ENCODE measurements around the gene IL1R2.

The IL1R2 gene

GRCh38 chr2:102010902-102011301 lies 19.1 kb downstream of the IL1R2 start:
- no peaks in the 10 kb centered on the region for H3K27me3 Mint-ChIP-seq (ENCODE audit: low read depth)
- H3K4me1 Mint-ChIP-seq (ENCODE audit: low read depth) = peaks cover 4% of the 10 kb centered on the region
- no peak overlapping the region for H3K4me3 Mint-ChIP-seq
- no peak for DNase-seq (ENCODE audit: low spot score)
- no peak overlapping the region for H3K27ac Mint-ChIP-seq
- H3K36me3 Mint-ChIP-seq (ENCODE audit: low read depth) = peaks cover 3% of the 10 kb centered on the region
- peaks cover 17% of the 10 kb centered on the region for H3K9me3 Mint-ChIP-seq

- Mint-ChIP-seq H3K27me3 (ENCODE audit: low read depth) (no peaks in the 10 kb centered on the region), H3K4me3 (no peak overlapping the region), H3K9me3 (peaks cover 17% of the 10 kb centered on the region), H3K4me1 (ENCODE audit: low read depth) (peaks cover 2% of the 10 kb centered on the region), H3K27ac (no peak overlapping the region), H3K36me3 (ENCODE audit: low read depth) (peaks cover 3% of the 10 kb centered on the region)
- no peak for DNase-seq (ENCODE audit: low spot score)
Measured at GRCh38 chr2:102012061-102012614, 20.4 kb downstream of the IL1R2 start.

- H3K9me3 Mint-ChIP-seq = peaks cover 17% of the 10 kb centered on the region
- DNase-seq (ENCODE audit: low spot score) = no peak
- no peak overlapping the region for H3K4me3 Mint-ChIP-seq
- no peak overlapping the region for H3K27ac Mint-ChIP-seq
- no peaks in the 10 kb centered on the region for H3K27me3 Mint-ChIP-seq (ENCODE audit: low read depth)
- peaks cover 3% of the 10 kb centered on the region for H3K36me3 Mint-ChIP-seq (ENCODE audit: low read depth)
- H3K4me1 Mint-ChIP-seq (ENCODE audit: low read depth) = peaks cover 2% of the 10 kb centered on the region
Measured at GRCh38 chr2:102013206-102014040, 21.7 kb downstream of the IL1R2 start.

DNA sequence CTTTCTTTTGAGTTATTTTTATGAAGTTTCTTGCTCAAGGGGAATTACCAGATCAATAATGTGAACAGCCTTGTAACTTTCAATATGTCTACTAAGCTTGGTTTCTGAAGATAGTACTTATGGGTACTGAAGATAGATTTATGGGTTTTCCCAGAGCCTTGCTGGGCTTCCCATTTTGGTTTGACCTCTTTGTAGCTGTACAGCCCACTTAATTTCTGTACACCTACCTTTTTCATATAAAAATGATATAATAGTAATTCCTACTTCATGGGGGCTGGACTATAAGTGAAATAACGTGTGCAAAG lies 22.2 kb downstream of the IL1R2 start:
- Mint-ChIP-seq H3K4me3 (no peak overlapping the region), H3K27me3 (ENCODE audit: low read depth) (no peaks in the 10 kb centered on the region), H3K27ac (no peak overlapping the region), H3K36me3 (ENCODE audit: low read depth) (peaks cover 3% of the 10 kb centered on the region), H3K4me1 (ENCODE audit: low read depth) (peaks cover 2% of the 10 kb centered on the region), H3K9me3 (peaks cover 17% of the 10 kb centered on the region)
- DNase-seq (ENCODE audit: low spot score) = no peak

GRCh38 chr2:102015399-102015798 lies 23.6 kb downstream of the IL1R2 start:
- H3K4me1 Mint-ChIP-seq (ENCODE audit: low read depth) = peaks cover 4% of the 10 kb centered on the region

DNA sequence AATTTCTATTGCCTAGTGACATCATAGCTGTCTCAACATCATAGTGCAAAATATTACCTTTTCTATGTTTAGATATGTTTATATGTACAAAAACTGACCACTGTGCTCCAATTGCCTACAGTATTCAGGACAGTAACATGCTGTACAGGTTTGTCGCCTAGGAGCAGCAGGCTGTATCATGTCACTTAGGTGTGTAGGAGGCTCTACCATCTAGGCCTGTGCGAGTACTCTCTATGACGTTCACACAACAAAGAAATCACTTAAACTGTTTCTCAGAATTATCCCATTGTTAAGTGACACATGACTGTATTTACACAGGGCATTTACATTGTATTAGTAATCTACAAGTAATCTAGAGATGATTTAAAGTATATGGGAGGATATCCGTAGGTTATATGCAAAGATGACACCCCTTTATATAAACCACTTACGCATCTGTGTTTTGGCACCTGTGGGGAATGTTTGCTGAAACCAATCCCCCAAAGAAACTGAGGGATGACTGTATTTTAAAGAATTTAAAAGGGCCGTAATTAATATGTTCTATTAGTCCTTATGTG lies 24.7 kb downstream of the IL1R2 start:
- Mint-ChIP-seq H3K4me3 (no peak overlapping the region), H3K36me3 (ENCODE audit: low read depth) (peaks cover 3% of the 10 kb centered on the region), H3K27me3 (ENCODE audit: low read depth) (peaks cover 3% of the 10 kb centered on the region), H3K27ac (no peak overlapping the region), H3K4me1 (ENCODE audit: low read depth) (peaks cover 4% of the 10 kb centered on the region), H3K9me3 (peaks cover 17% of the 10 kb centered on the region)
- no peak for DNase-seq (ENCODE audit: low spot score)

More at GRCh38 chr2:102015399-102015798, 23.6 kb downstream of the IL1R2 start:
- Mint-ChIP-seq H3K27ac (no peak overlapping the region), H3K36me3 (ENCODE audit: low read depth) (peaks cover 3% of the 10 kb centered on the region), H3K27me3 (ENCODE audit: low read depth) (peaks cover under 1% of the 10 kb centered on the region), H3K9me3 (peaks cover 17% of the 10 kb centered on the region), H3K4me3 (no peak overlapping the region)
- no peak for DNase-seq (ENCODE audit: low spot score)

DNA sequence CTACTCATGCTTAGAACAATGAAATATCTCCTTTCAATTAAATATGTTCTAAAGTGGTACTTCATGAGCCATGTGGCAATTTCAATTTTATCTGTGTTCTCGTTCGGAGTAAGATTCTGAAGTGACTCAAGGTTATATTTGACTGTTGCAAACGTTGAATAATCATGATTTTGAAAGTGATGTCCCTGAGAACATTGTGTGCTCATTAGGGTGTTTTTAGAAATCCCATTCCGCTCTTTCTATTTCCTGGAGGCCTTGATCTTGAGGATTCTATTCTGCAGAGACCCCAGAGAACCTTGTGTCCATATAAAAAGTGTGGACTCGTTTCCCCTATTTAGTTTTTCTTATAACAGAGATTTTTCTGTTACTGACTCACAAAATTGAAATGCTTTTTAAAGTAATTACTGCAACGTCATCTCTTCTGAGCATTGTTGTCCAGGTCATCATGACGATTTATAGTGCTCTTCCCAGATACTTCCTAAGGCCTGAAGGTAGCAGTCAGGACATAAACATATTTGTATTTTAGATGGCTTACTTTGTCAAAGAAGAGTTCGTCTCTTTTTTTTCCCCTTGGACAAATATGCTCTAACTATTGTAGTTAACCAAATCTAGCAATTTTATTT lies 27.2 kb downstream of the IL1R2 start:
- Mint-ChIP-seq H3K27me3 (ENCODE audit: low read depth) (peaks cover 3% of the 10 kb centered on the region), H3K36me3 (ENCODE audit: low read depth) (peaks cover under 1% of the 10 kb centered on the region), H3K4me1 (ENCODE audit: low read depth) (peaks cover 4% of the 10 kb centered on the region), H3K27ac (no peak overlapping the region), H3K4me3 (no peak overlapping the region), H3K9me3 (peaks cover 4% of the 10 kb centered on the region)
- DNase-seq (ENCODE audit: low spot score) = no peak

DNA sequence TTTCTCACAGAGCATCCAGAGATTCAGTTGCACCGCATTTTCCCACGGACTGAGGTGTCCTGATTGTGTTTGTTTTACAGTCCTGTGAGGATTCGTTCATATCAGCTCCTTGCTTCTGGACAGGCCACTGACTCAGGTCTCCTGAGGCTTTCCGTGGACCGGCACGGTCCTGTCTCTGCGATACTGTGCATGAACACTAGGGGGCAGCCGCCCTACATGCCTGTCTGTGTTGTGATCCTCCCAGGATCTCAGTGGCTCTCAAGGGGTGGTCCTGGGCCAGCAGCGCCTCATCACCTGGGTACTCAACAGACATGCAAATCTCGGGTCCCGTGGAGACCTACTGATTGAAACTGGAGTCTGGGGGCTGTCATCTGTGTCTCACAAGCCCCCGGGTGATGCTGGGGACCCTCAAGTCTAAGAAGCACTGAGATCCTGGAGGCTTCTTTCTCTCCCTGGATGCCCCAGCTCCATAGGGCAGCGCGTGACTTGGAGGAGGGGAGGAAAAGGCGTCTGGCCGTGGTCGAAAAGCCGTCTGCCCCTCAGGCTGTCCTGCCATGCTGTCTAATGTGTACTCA lies 28.9 kb downstream of the IL1R2 start:
- Mint-ChIP-seq H3K4me1 (ENCODE audit: low read depth) (peaks cover 5% of the 10 kb centered on the region), H3K27me3 (ENCODE audit: low read depth) (peaks cover 3% of the 10 kb centered on the region), H3K36me3 (ENCODE audit: low read depth) (no peaks in the 10 kb centered on the region), H3K4me3 (no peak overlapping the region), H3K27ac (no peak overlapping the region), H3K9me3 (no peaks in the 10 kb centered on the region)
- peak; percentile 66 for DNase-seq (ENCODE audit: low spot score)

DNA sequence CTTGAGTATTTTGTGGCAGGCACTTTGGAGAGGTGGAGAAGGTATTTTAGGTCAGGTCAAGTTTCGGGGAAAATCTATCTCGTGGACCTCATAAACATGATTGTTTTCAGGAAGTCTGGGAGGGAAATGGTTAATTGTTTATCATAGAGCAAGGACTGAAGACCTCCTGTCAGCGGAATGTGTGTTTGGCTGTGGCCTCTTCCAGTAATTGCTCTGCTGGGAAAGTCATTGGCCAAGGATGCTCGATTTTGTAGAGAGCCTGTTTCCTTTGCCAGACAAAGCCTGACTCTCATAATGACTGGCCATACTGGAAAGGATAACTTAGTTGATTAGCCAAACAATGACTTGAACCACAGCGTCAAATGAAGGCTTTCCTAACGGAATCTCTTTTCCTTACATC lies 30.0 kb downstream of the IL1R2 start:
- H3K9me3 Mint-ChIP-seq = no peaks in the 10 kb centered on the region
- H3K4me3 Mint-ChIP-seq = no peak overlapping the region
- H3K27ac Mint-ChIP-seq = no peak overlapping the region
- H3K27me3 Mint-ChIP-seq (ENCODE audit: low read depth) = peaks cover 3% of the 10 kb centered on the region
- H3K4me1 Mint-ChIP-seq (ENCODE audit: low read depth) = peaks cover 5% of the 10 kb centered on the region
- no peak for DNase-seq (ENCODE audit: low spot score)
- H3K36me3 Mint-ChIP-seq (ENCODE audit: low read depth) = no peaks in the 10 kb centered on the region

- H3K4me1 Mint-ChIP-seq (ENCODE audit: low read depth) = peaks cover 5% of the 10 kb centered on the region
- no peak for DNase-seq (ENCODE audit: low spot score)
- no peaks in the 10 kb centered on the region for H3K9me3 Mint-ChIP-seq
- no peak overlapping the region for H3K4me3 Mint-ChIP-seq
- H3K27ac Mint-ChIP-seq = no peak overlapping the region
- H3K27me3 Mint-ChIP-seq (ENCODE audit: low read depth) = peaks cover 3% of the 10 kb centered on the region
- H3K36me3 Mint-ChIP-seq (ENCODE audit: low read depth) = no peaks in the 10 kb centered on the region
Measured at GRCh38 chr2:102022884-102023539, 31.3 kb downstream of the IL1R2 start.

GRCh38 chr2:102024410-102024809 lies 32.6 kb downstream of the IL1R2 start:
- H3K4me3 Mint-ChIP-seq = no peak overlapping the region
- no peak for DNase-seq (ENCODE audit: low spot score)

GRCh38 chr2:102025016-102025501 lies 33.3 kb downstream of the IL1R2 start:
- Mint-ChIP-seq H3K4me1 (ENCODE audit: low read depth) (peaks cover 17% of the 10 kb centered on the region), H3K4me3 (no peak overlapping the region), H3K27me3 (ENCODE audit: low read depth) (peaks cover 3% of the 10 kb centered on the region), H3K9me3 (no peaks in the 10 kb centered on the region), H3K36me3 (ENCODE audit: low read depth) (no peaks in the 10 kb centered on the region), H3K27ac (no peak overlapping the region)
- no peak for DNase-seq (ENCODE audit: low spot score)

More at GRCh38 chr2:102024410-102024809, 32.6 kb downstream of the IL1R2 start:
- Mint-ChIP-seq H3K9me3 (no peaks in the 10 kb centered on the region), H3K27ac (no peak overlapping the region), H3K4me1 (ENCODE audit: low read depth) (peaks cover 13% of the 10 kb centered on the region), H3K36me3 (ENCODE audit: low read depth) (no peaks in the 10 kb centered on the region), H3K27me3 (ENCODE audit: low read depth) (peaks cover 3% of the 10 kb centered on the region)

DNA sequence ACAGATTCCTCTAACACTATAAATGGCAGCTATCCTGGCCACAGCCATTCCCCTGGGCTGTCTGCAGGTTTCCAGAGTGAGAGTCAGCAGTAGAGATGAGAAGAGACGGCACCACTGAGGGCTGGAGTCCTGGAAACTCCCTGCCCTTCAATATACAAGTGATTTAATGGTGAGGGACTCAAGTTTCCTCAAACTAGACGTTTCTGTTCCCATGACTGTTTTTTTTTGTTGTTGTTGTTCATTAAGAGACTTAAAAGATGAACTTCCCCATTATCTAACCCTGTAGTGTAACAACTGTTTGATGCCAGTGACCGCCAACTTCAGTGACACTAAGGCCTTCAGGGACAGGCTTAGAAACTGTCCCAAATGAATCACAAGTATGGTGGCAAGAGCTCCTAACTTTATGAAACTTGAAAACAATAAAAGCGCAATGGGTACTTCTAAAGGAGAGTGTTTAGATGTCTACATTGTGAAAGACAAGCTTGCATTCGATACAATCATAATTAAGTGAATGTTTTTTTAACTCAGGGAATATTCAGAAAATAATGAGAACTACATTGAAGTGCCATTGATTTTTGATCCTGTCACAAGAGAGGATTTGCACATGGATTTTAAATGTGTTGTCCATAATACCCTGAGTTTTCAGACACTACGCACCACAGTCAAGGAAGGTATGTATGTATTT lies 34.0 kb downstream of the IL1R2 start:
- Mint-ChIP-seq H3K4me1 (ENCODE audit: low read depth) (peaks cover 13% of the 10 kb centered on the region), H3K27ac (no peak overlapping the region), H3K9me3 (no peaks in the 10 kb centered on the region), H3K27me3 (ENCODE audit: low read depth) (no peaks in the 10 kb centered on the region), H3K36me3 (ENCODE audit: low read depth) (no peaks in the 10 kb centered on the region), H3K4me3 (no peak overlapping the region)
- no peak for DNase-seq (ENCODE audit: low spot score)
